Neural cell (in vitro differentiated cells): ENCODE data around the gene AGPAT3. TPM values are rescaled to one million over a fixed set of nuclear protein-coding genes. Genes with fewer than 3 reads are reported as not detected.

Source experiments
- H2AFZ ChIP-seq: fragments of 200-600, 300-800 bp; sonication (generic), shearing (Covaris generic); 2 replicates; pipeline ENCODE4 v1.6.0; 2014; ENCODE audit warnings: low read depth, mild to moderate bottlenecking, antibody characterized with exemption, low read length, moderate library complexity
- H3F3A ChIP-seq: fragments of 200-600 bp; shearing (Covaris generic); 2 replicates; pipeline ENCODE4 v1.6.1; 2016; ENCODE audit warnings: mild to moderate bottlenecking, moderate library complexity, mixed read lengths, antibody characterized with exemption, low read length; ENCODE audit not compliant: insufficient read depth, poor library complexity, severe bottlenecking
- H3K27ac ChIP-seq: fragments of 200-600, 300-800 bp; sonication (generic), shearing (Covaris generic); 2 replicates; pipeline ENCODE4 v1.5.1; 2014; ENCODE audit warnings: mild to moderate bottlenecking, low read length, moderate library complexity
- H3K27me3 ChIP-seq: fragments of 300-800, 200-600 bp; sonication (generic), shearing (Covaris generic); 2 replicates; pipeline ENCODE4 v1.6.0; 2014; ENCODE audit warnings: mild to moderate bottlenecking, low read depth, low read length, moderate library complexity; ENCODE audit not compliant: insufficient read depth
- H3K36me3 ChIP-seq: fragments of 300-800, 200-600 bp; sonication (generic), shearing (Covaris generic); 2 replicates; pipeline ENCODE4 v1.5.1; 2014; ENCODE audit warnings: mild to moderate bottlenecking, antibody characterized with exemption, low read length, moderate library complexity; ENCODE audit not compliant: insufficient read depth
- H3K4me2 ChIP-seq: fragments of 300-800, 200-600 bp; sonication (generic), shearing (Covaris generic); 2 replicates; pipeline ENCODE4 v1.6.0; 2014; ENCODE audit warnings: mild to moderate bottlenecking, low read length
- H3K4me3 ChIP-seq: fragments of 300-800, 200-600 bp; sonication (generic), shearing (Covaris generic); 2 replicates; pipeline ENCODE4 v1.5.1; 2014; ENCODE audit warnings: mild to moderate bottlenecking, low read length, moderate library complexity
- H3K79me2 ChIP-seq: fragments of 200-600 bp; shearing (Covaris generic); replicated peaks from 2 replicates; pipeline ENCODE4 v1.6.0; 2014; ENCODE audit warnings: mild to moderate bottlenecking, low read length, moderate library complexity; ENCODE audit not compliant: insufficient read depth
- H3K9ac ChIP-seq: fragments of 300-800, 200-600 bp; sonication (generic), shearing (Covaris generic); 2 replicates; pipeline ENCODE4 v1.6.1; 2016; ENCODE audit warnings: mild to moderate bottlenecking, low read length, mixed read lengths
- H3K9me2 ChIP-seq: fragments of 200-600 bp; shearing (Covaris generic); 2 replicates; pipeline ENCODE4 v1.6.1; 2016; ENCODE audit warnings: mild to moderate bottlenecking, low read length, mixed read lengths; ENCODE audit not compliant: insufficient read depth
- H3K9me3 ChIP-seq: fragments of 200-600, 300-800 bp; sonication (generic), shearing (Covaris generic); 2 replicates; pipeline ENCODE4 v1.6.1; 2016; ENCODE audit warnings: mild to moderate bottlenecking, mixed run types, low read length, moderate library complexity, mixed read lengths
- H4K20me1 ChIP-seq: fragments of 200-600 bp; shearing (Covaris generic); 2 replicates; pipeline ENCODE4 v1.6.1; 2016; ENCODE audit warnings: mild to moderate bottlenecking, mixed run types; ENCODE audit not compliant: insufficient read depth
- CTCF ChIP-seq: fragments of 450-650 bp; IDR thresholded peaks from 2 replicates; pipeline ENCODE4 v1.5.1; 2014; ENCODE audit warnings: antibody characterized with exemption, mild to moderate bottlenecking, moderate library complexity; ENCODE audit not compliant: poor library complexity, severe bottlenecking
- EP300 ChIP-seq: fragments of 450-650 bp; conservative IDR thresholded peaks from 2 replicates; pipeline ENCODE4 v1.6.1; 2014; ENCODE audit warnings: antibody characterized with exemption, mild to moderate bottlenecking, moderate library complexity; ENCODE audit not compliant: poor library complexity, severe bottlenecking
- EZH2 ChIP-seq: fragments of 200-600, 300-800 bp; shearing (Covaris generic), sonication (generic); IDR thresholded peaks from 2 replicates; pipeline ENCODE4 v1.6.1; 2014; ENCODE audit warnings: antibody characterized with exemption, low read length, borderline replicate concordance, mild to moderate bottlenecking; ENCODE audit not compliant: insufficient read depth, poor library complexity, severe bottlenecking
- MXI1 ChIP-seq: fragments of 450-650 bp; conservative IDR thresholded peaks from 2 replicates; pipeline ENCODE4 v1.6.1; 2014; ENCODE audit warnings: antibody characterized with exemption, mild to moderate bottlenecking; ENCODE audit not compliant: poor library complexity, severe bottlenecking
- POLR2AphosphoS5 ChIP-seq: IDR thresholded peaks from 2 replicates; pipeline ENCODE4 v1.6.1; 2012
- RAD21 ChIP-seq: fragments of 450-650 bp; conservative IDR thresholded peaks from 2 replicates; pipeline ENCODE4 v1.6.1; 2014; ENCODE audit warnings: antibody characterized with exemption, mild to moderate bottlenecking, moderate library complexity
- REST ChIP-seq: IDR thresholded peaks from 2 replicates; pipeline ENCODE4 v1.6.1; 2012; ENCODE audit warnings: borderline replicate concordance
- SMC3 ChIP-seq: fragments of 450-650 bp; conservative IDR thresholded peaks from 2 replicates; pipeline ENCODE4 v1.6.1; 2014; ENCODE audit warnings: antibody characterized with exemption, mild to moderate bottlenecking, moderate library complexity; ENCODE audit not compliant: poor library complexity
- TAF1 ChIP-seq: IDR thresholded peaks from 2 replicates; pipeline ENCODE4 v1.6.1; 2012; ENCODE audit warnings: low read depth
- polyA plus RNA-seq: library from polyadenylated mRNA; depleted of rRNA; stranded (reverse); fragments of >200 nt; gene quantifications from 2 replicates; pipeline ENCODE4 v1.2.3, GENCODE V29; 2014

The AGPAT3 gene
- polyA plus RNA-seq, 1 donor from 2014 or later, result 8.4 TPM

- H3K4me3 ChIP-seq, result no peak overlapping the region
- H3K9me3 ChIP-seq, result no peaks in the 10 kb centered on the region
- no peak overlapping the region for H3K4me2 ChIP-seq
- no peaks in the 10 kb centered on the region for H3K9me2 ChIP-seq
- H2AFZ ChIP-seq, result no peak overlapping the region
- no peaks in the 10 kb centered on the region for H4K20me1 ChIP-seq
- no peaks in the 10 kb centered on the region for H3K36me3 ChIP-seq
- no peak overlapping the region for H3K27ac ChIP-seq
- H3K9ac ChIP-seq, result no peak overlapping the region
- no peaks in the 10 kb centered on the region for H3K79me2 ChIP-seq
- H3F3A ChIP-seq, result no peaks in the 10 kb centered on the region
- TF ChIP-seq EP300 (no peak), RAD21 (no peak), REST (no peak), EZH2 (no peak), SMC3 (no peak), CTCF (no peak), MXI1 (no peak)
- H3K27me3 ChIP-seq, result no peaks in the 10 kb centered on the region
These were observed 130.6 kb downstream of the AGPAT3 start for GRCh38 chr21:43995521-43996105.

DNA sequence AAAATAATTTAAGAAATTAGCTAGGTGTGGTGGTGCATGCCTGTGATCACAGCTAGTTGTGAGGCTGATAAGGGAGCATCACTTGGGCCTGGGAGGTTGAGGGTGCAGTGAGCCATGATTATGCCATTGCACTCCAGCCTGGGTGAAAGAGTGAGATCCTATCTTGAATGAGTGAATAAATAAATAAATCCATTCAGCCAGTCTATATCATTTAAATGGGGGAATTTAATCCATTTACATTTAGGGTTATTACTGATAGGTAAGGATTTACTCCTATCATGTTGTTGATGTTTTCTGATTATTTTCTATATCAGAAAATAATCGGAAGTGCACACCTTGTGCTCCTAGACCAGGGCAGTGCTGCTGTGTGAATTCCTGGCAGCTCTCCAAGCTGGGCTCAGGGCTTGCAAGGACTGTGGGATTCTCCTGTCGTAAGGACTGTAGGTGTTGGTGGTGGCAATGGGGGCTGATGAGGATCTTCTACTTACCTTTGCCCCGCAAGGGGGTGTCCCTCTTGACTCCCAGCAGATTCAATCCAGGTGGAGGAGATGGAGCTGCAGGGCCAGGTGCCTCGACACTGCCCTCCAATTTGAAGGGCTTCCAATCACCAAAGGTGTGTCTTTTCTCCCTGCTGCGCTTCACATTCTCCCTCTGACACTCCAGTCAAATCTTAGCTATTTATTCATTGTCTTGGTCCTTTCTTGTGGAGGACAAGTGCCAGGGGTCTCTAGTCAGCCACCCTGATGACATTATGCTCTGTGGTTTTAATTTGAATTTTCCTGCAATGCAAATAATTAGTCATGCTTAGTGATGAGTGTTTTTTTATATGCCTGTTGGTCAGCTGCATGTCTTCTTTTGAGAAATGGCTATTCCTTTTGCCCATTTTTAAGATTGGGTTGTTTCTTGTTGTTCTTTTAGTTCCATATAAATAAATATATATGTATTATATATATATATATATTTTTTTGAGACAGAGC lies 133.0 kb downstream of the AGPAT3 start:
- H3K4me2 ChIP-seq, result no peak overlapping the region
- no peak overlapping the region for H3K27ac ChIP-seq
- H2AFZ ChIP-seq, result no peak overlapping the region
- H4K20me1 ChIP-seq, result no peaks in the 10 kb centered on the region
- no peaks in the 10 kb centered on the region for H3K36me3 ChIP-seq
- H3K27me3 ChIP-seq, result no peaks in the 10 kb centered on the region
- no peaks in the 10 kb centered on the region for H3F3A ChIP-seq
- no peaks in the 10 kb centered on the region for H3K79me2 ChIP-seq
- H3K9me2 ChIP-seq, result no peaks in the 10 kb centered on the region
- H3K4me3 ChIP-seq, result no peak overlapping the region
- TF ChIP-seq CTCF (no peak), REST (no peak), SMC3 (no peak), EP300 (no peak), POLR2AphosphoS5 (no peak), MXI1 (no peak), TAF1 (no peak), EZH2 (no peak), RAD21 (no peak)
- H3K9ac ChIP-seq, result no peak overlapping the region
- no peaks in the 10 kb centered on the region for H3K9me3 ChIP-seq
